Activated CD8-positive, alpha-beta memory T cell treated with anti-CD3 and anti-CD28 coated beads, Interleukin-2, amount 50 U/mL, for 1 hour (primary cell): ENCODE measurements around the gene AGO4.
"Not testable (repeated sequence)": the region's sequence is repeated elsewhere in the genome, so short reads cannot be mapped to it uniquely, and the experiment has no call there.

Experiments
- DNase-seq: peaks from one replicate; pipeline ENCODE4 v3.0.0-alpha.2; 2020; ENCODE audit errors: extremely low read depth

AGO4 gene

DNA sequence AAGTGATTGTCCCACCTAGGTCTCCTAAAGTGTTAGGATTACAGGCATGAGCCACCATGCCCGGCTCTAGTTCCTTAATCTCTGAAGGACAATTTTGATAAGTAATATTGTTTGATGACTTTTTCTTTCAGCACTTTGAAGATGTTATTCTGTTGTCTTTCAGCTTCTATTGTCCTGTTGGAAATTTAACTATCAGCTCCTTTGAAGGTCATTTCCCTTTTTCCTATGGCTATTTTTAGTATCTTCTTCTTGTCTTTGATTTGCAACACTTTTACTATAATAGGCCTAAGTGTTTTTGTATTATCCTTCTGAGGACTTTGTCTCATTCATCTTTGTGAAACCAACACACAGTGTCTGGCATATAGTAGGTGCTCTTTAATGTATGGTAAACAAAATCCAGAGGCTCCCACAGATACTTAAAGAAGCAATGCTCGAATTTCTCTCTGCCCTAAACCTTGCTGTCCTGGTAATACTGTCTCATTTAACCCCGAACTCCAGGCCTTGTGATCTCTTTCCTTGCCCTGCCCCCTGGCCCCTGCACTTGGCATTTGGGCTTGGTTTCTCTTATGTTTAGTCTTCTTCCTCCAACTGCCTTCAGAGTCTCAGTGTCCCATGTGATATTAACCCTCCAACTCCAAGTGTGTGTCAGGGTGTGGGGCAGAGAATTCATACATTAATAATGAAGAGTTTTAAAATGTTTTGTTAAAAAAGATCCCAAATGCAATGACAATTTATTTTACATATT, 56.2 kb downstream of the AGO4 start:
- no peak for DNase-seq

GRCh38 chr1:35864813-35865212, 57.0 kb downstream of the AGO4 start:
- DNase-seq = no peak

GRCh38 chr1:35866991-35867390, 59.2 kb downstream of the AGO4 start:
- DNase-seq = no peak

DNA sequence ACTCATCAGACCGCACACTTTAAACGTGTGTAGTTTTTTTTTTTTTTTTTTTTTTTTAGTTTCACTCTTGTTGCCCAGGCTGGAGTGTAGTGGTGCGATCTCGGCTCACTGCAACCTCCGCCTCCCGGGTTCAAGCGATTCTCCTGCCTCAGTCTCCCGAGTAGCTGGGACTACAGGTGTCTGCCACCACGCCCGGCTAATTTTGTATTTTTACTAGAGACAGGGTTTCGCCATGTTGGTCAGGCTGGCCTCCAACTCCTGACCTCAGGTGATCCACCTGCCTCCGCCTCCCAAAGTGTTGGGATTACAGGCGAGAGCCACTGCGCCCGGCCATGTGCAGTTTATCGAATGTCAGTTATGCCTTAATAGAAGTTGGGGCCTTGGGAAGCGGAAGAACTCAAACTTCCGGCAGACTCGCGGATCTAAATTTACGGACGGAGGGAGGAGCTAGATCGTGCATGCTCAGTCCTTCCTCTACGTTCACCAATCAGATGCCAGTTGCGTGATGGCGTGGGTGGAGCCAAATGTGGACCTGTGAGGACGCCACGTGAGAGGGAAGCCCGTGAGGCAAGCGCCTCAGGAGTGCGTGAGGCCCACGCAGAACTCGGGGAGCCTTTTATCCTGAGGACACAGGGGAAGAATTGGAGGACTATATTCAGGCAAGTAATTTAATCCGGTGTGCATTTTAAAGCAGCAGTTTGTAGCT, 61.6 kb downstream of the AGO4 start:
- not testable (repeated sequence) for DNase-seq

- no peak for DNase-seq
Observed at GRCh38 chr1:35870651-35871309, 63.0 kb downstream of the AGO4 start.

DNA sequence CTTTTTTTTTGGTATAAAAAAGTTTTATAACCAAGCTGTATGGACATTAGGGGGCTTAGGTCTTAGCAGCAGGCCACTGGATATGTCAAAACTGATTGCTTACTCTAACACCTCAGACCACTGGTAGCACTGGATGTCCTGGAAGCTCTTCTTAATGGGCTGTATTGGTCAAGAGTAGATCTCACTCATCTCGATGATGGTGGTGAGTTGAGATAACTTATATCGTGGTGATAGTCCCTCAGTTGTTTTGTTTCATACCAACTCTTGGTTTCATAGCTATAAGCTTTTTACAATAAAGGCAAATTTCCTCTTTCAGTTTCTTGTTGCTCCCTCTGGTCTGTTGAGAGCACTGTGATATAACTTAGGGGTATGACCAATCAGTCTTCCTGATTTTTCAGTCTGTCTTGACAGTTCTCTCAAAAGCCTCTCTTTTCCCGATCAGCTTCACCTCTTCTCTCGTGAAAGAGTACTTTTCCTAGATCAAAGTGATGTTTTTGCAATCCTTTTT, 65.5 kb downstream of the AGO4 start:
- DNase-seq = no peak

- not testable (repeated sequence) for DNase-seq
Observed at GRCh38 chr1:35874115-35874514, 66.3 kb downstream of the AGO4 start.

- no peak for DNase-seq
Observed at GRCh38 chr1:35876988-35877387, 69.2 kb downstream of the AGO4 start.

DNA sequence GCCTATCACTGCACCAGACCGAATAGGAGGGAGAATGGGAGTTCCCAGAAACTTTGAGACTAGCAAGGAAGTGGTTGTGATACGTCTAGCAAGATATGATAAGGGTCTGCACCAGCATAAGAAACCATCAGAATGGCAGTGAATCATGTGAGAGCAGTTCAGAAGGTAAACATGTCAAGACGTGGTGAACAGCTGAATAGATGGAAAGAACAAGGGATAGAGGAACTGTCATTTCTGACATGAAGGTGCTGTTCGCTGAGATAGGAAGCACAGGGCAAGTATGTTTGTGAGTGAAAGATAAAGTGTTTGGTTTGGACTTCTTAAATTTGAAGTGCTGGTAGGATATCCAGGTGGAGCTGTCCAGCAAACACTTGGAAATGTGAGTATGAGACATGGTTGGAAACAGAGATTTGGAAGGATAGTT, 74.0 kb downstream of the AGO4 start:
- DNase-seq = no peak

DNA sequence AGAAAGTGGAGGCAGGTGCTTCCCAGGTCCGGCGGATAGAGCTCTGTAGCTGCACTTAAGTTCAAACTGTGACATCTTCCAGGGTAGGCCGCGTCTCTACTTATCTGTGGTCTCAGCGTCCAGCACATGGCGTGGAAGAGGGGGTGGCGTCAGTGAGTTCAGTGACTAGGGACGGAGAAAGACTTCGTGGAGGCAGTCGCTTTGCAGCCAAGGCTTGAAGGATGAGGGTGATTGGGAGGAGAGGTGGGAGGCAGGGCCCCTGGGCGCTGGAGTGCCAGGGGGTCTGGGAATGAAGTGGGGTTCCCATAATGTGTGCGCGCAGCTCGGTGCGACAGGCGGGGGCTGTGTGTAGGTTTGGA, 74.7 kb downstream of the AGO4 start:
- no peak for DNase-seq

DNA sequence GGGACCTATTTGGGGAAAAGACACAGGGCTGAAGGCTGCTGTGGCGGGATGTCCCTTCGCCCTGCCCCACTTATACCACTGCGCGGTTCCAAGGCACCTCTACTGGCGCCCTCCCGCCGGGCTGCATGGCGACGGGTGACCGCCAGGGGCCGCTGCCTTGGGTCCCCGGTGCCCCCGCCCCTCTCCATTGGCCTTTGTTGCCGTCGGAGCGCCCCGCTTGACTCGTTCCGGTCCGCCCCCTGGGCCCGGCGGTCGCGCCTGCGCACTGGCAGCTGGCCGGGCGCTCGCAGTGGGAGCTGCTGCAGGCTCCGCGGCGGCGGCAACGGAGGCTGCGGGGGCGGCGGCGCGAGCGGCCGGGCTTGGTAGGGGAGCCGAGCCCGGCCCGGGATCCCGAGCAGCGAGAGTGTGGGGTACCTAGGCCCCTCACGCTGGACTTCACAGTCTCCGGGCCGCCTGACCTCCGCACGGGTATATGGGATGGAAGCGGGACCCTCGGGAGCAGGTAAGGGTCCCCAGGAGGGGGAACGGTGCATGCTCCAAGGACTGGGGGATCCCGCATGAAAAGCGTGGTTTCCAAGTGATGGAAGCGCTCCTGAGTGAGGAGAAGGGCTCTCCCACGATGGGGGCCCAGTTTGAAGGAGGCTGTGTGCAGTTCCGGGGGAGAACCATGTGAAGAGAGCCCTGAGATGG, 75.3 kb downstream of the AGO4 start, which contains the start of gene AGO1:
TSS of gene AGO1 (plus strand) at position 265 of the 690 bp plus-strand sequence. CDS start at position 478, 213 bp downstream.
- DNase-seq = peak; percentile 92

GRCh38 chr1:35883635-35884101, 75.9 kb downstream of the AGO4 start:
- DNase-seq = no peak

DNA sequence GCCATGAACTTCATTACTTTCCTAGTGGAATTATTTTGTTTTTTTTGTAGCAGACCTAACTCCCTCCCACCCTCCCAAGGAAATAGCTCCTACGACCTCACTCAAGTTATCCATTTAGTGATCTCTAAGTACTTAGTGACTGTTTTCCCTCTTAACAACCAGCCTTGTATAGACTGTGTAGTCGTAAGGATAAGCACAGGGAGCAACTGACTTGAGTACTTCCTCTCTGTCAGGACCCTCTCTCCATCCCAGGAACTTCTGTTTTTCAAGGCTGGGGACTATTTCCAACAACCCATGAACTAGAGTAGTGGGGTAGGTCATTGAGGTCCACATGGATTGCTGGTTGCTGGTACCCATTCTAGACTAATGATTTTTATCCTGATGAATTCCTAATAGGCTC, 77.1 kb downstream of the AGO4 start:
- no peak for DNase-seq

DNA sequence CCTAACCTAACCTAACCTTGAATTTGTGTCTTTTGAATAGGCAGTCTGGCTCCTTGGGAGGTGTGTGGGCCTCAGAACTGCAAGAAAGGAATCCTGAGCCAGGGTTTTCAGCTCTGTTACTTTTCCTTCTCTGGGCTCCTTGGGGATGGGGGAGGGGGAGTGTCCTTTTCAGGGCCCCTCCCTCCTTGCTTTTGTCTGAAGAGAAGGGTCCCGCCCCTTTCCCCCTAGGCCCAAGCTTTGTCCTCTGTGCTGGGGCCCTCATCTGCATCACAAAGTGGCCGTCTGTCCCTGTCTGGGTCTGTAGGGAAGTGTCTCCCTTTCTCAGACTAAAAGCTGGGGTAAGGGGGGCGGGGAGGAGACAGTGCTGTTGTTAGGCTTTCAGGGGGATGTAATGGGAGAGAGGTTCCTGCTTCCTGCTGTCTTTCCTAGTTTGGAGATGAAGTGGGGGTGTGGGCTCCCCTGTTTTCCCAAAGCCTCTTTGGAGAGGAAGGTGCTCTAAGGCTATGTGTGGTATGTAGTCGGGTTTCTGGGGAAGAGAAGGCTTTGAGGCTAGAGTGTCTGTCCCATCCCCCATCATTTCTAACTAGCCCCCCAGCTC, 78.2 kb downstream of the AGO4 start:
- no peak for DNase-seq

DNA sequence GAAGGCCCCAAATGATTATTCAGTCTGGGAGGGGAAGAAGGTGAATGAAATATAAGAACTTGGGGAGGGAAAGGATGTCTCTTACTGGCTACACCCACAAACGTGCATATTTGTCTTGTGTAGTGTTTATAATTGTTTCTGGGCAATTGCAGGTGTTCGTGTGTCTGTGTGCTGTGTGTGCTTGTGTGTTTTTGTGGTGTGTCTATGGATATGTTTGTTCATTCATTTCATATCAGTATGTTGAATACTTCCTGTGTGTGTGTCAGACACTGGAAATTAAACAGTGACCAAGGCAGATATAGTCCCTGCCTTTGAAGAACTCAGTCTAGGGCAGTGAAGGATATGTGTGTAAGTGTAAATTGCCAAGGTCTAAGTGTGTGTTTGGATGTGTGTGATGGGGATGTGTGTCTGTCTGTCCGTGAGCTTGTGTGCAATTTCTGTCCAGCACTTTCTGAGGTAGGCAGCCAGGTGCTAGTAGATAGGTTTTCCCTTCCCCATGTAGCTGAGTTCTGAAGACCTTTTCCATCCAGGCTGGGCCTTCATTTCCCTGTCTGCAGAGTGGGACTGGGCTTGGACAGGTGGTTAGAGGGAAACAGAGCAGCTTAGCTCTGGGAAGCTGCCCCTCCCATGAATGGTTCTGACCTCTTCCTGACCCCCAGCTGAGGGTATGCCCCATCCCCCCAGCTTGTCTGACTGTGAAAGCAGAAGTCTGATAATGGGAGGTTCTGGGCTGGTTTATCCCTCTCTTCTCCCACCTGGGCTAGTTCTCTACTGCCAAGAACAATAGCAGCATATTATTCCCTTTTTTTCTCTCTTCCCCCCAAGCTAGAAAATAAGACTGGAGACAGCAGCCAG, 79.0 kb downstream of the AGO4 start:
- no peak for DNase-seq

DNA sequence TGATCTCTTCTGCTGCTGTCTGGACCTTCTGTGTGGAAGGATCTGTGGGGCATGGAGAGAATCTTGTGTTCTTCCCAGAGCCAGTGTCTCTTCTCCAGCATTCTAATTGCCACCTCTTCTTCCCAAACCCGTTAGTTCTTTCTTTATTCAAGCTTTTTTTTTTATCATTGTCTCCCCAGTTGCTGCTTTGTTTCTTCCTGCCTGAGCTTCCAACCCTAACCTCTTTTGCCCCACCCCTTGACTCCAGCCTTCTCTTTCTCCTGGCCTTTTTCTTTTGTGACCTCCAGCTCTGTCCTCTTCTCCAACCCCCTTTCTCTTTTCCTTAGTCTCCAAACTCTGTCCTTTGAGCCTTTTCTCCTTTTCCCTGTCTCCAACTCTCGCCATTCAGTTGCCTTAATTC, 79.7 kb downstream of the AGO4 start:
- no peak for DNase-seq

DNA sequence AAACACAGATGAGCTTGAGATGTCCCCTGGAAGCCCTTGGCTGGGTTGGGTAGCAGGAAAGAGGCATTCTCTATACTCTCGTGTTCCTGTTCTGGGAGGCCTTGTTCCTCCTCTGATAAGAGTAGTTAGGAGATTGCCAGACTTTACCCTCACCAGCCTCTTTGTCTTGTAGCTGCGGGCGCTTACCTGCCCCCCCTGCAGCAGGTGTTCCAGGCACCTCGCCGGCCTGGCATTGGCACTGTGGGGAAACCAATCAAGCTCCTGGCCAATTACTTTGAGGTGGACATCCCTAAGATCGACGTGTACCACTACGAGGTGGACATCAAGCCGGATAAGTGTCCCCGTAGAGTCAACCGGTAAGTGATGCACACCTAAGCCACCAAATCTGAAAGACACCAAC, 80.4 kb downstream of the AGO4 start:
- DNase-seq = no peak

DNA sequence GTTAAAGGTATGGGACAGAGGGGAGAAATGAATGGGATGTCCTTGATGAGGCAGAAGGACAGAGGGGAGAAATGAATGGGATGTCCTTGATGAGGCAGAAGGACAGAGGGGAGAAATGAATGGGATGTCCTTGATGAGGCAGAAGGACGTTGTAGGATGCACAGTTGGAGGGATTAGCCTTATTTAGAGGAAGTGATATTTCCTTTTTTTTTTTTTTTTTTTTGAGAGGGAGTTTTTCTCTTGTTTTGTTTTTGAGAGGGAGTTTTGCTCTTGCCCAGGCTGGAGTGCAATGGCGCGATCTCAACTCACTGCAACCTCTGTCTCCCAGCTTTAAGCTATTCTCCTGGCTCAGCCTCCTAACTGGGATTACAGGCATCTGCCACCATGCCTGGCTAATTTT, 81.2 kb downstream of the AGO4 start:
- not testable (repeated sequence) for DNase-seq

- no peak for DNase-seq
Observed at GRCh38 chr1:35893051-35893879, 85.4 kb downstream of the AGO4 start.

DNA sequence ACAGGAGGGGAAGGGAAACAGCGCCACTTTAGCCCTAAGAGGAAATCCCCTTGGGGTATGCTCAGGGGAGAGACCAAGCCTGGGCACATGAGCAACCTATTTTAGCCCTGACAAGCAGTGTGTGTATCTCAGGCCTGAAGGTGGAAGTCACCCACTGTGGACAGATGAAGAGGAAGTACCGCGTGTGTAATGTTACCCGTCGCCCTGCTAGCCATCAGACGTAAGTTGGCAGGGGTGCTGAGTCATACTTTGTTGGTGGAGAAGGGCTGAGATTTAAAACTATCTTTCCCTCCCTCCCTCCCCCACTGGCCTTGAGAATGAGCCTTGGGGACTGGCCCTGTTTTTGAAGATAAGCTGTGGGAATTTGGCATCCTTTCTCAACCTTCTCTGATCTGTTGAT, 86.4 kb downstream of the AGO4 start:
- DNase-seq = no peak
